PC-3 (cell line): ENCODE data around the gene SELPLG. TPM values are rescaled to one million over a fixed set of nuclear protein-coding genes. Genes with fewer than 3 reads are reported as not detected.

Source experiments
- ATAC-seq: fragments of 200-7000 bp; cut with Tn5 transposase; 2 replicates; pipeline ENCODE4 v1.9.1; 2020; ENCODE audit warnings: mild to moderate bottlenecking, moderate library complexity
- BruUV-seq: library from RNA; stranded (reverse); fragments of 400-500 nt; replicated peaks from 2 replicates; lab custom pipeline; 2021; lab: Mats Ljungman, UMichigan
- CTCF ChIA-PET: fragments of 300-600 bp; sonication (Branson Sonifier 250); formaldehyde crosslinking; loops from one replicate; lab custom pipeline; 2022; ENCODE audit warnings: antibody characterized with exemption; lab: Charles Lee
- POLR2A ChIA-PET: fragments of 300-600 bp; sonication (Branson Sonifier 250); formaldehyde crosslinking; loops from one replicate; lab custom pipeline; 2022; ENCODE audit warnings: antibody characterized with exemption; ENCODE audit not compliant: unreplicated experiment; lab: Charles Lee
- DNase-seq: peaks from one replicate; pipeline ENCODE4 v3.0.0-alpha.2; 2015
- H2AFZ ChIP-seq: fragments of 300-600 bp; sonication (generic); 2 replicates; pipeline ENCODE4 v1.6.0; 2016; ENCODE audit warnings: antibody characterized with exemption, low read length
- H3F3A ChIP-seq: fragments of 300-600 bp; sonication (generic); one replicate; pipeline ENCODE4 v1.6.0; 2017; ENCODE audit warnings: antibody characterized with exemption, low read length, control low read depth, mild to moderate bottlenecking; ENCODE audit not compliant: unreplicated experiment
- H3K27ac ChIP-seq: fragments of 300-600 bp; sonication (generic); 2 replicates; pipeline ENCODE4 v1.5.1; 2016; ENCODE audit warnings: mild to moderate bottlenecking, low read length
- H3K27me3 ChIP-seq: fragments of 300-600 bp; sonication (generic); 2 replicates; pipeline ENCODE4 v1.6.1; 2016; ENCODE audit warnings: low read length, mixed read lengths
- H3K36me3 ChIP-seq: fragments of 300-600 bp; sonication (generic); 2 replicates; pipeline ENCODE4 v1.6.1; 2016; ENCODE audit warnings: low read depth, mixed run types, low read length, mixed read lengths
- H3K4me1 ChIP-seq: fragments of 300-600 bp; sonication (generic); 2 replicates; pipeline ENCODE4 v1.5.1; 2016; ENCODE audit warnings: low read length; ENCODE audit not compliant: insufficient read depth
- H3K4me2 ChIP-seq: fragments of 300-600 bp; sonication (generic); 2 replicates; pipeline ENCODE4 v1.6.0; 2016; ENCODE audit warnings: low read length
- H3K4me3 ChIP-seq: fragments of 300-600 bp; sonication (generic); 2 replicates; pipeline ENCODE4 v1.5.1; 2016; ENCODE audit warnings: mild to moderate bottlenecking, low read length, mixed read lengths
- H3K79me2 ChIP-seq: fragments of 300-600 bp; sonication (generic); 2 replicates; pipeline ENCODE4 v1.6.1; 2017; ENCODE audit warnings: low read length, mixed read lengths
- H3K9ac ChIP-seq: fragments of 300-600 bp; sonication (generic); 2 replicates; pipeline ENCODE4 v1.6.0; 2016; ENCODE audit warnings: mild to moderate bottlenecking, low read length
- H3K9me2 ChIP-seq: fragments of 300-600 bp; sonication (generic); replicated peaks from 2 replicates; pipeline ENCODE4 v1.6.1; 2016; ENCODE audit warnings: mixed run types, low read length, mixed read lengths
- H3K9me3 ChIP-seq: fragments of 300-600 bp; sonication (generic); 2 replicates; pipeline ENCODE4 v1.6.1; 2016; ENCODE audit warnings: low read length, mixed read lengths
- H4K20me1 ChIP-seq: fragments of 300-600 bp; sonication (generic); 2 replicates; pipeline ENCODE4 v1.6.1; 2016; ENCODE audit warnings: low read length, mixed read lengths
- CTCF ChIP-seq: fragments of 300-600 bp; sonication (generic); conservative IDR thresholded peaks from 2 replicates; pipeline ENCODE4 v1.5.1; 2017; ENCODE audit warnings: antibody characterized with exemption, low read depth, mild to moderate bottlenecking, low read length
- EZH2 ChIP-seq: fragments of 300-600 bp; sonication (generic); IDR thresholded peaks from one replicate; pipeline ENCODE4 v1.6.1; 2017; ENCODE audit warnings: antibody characterized with exemption, mild to moderate bottlenecking, low read length; ENCODE audit not compliant: unreplicated experiment
- EZH2phosphoT487 ChIP-seq: fragments of 300-600 bp; sonication (generic); IDR thresholded peaks from 2 replicates; pipeline ENCODE4 v1.6.1; 2018; ENCODE audit warnings: mild to moderate bottlenecking, antibody characterized with exemption, low read length, borderline replicate concordance
- intact Hi-C: fragments of 100-400 bp; cut with micrococcal nuclease; formaldehyde crosslinking; loops from 2 replicates; pipeline ENCODE4 v1.9.0; 2023
- total RNA-seq: library from RNA; depleted of rRNA; stranded (reverse); fragments of >200 nt; gene quantifications from 2 replicates; pipeline ENCODE4 v1.2.3, GENCODE V29; 2014

The SELPLG gene
- total RNA-seq, 1 experiment from 2014 or later = 0.73 TPM

GRCh38 chr12:108640802-108641445, 7.2 kb upstream of the SELPLG start:
- Histone ChIP-seq H3K9me3 (no peaks in the 10 kb centered on the region), H3K9me2 (no peaks in the 10 kb centered on the region), H4K20me1 (no peaks in the 10 kb centered on the region), H3K27me3 (no peaks in the 10 kb centered on the region), H3F3A (no peaks in the 10 kb centered on the region), H3K9ac (no peak overlapping the region), H3K4me2 (no peak overlapping the region), H3K27ac (no peak overlapping the region), H3K4me3 (no peak overlapping the region), H3K79me2 (no peaks in the 10 kb centered on the region), H3K36me3 (peaks cover 16% of the 10 kb centered on the region), H3K4me1 (peaks cover 18% of the 10 kb centered on the region), H2AFZ (no peak overlapping the region)
- no peak for ATAC-seq
- CTCF ChIA-PET = interaction anchor here (0.6 kb wide), 1 partner anchor 23 kb away, joined by 6 read pairs; no protein-coding TSS in a partner anchor
- TF ChIP-seq CTCF (no peak), EZH2 (no peak), EZH2phosphoT487 (no peak)
- BruUV-seq = no TSS peak
- DNase-seq = peak; percentile 37
- POLR2A ChIA-PET = interaction anchor here (0.6 kb wide), 1 partner anchor 50 kb away, joined by 3 read pairs; no protein-coding TSS in a partner anchor
- intact Hi-C loops = no loop called here

GRCh38 chr12:108638997-108639822, 5.5 kb upstream of the SELPLG start:
- Histone ChIP-seq H4K20me1 (no peaks in the 10 kb centered on the region), H3K9ac (no peak overlapping the region), H3F3A (no peaks in the 10 kb centered on the region), H3K4me2 (no peak overlapping the region), H3K4me3 (no peak overlapping the region), H3K4me1 (peaks cover 7% of the 10 kb centered on the region), H3K9me3 (no peaks in the 10 kb centered on the region), H2AFZ (no peak overlapping the region), H3K27ac (no peak overlapping the region), H3K36me3 (peaks cover under 1% of the 10 kb centered on the region; the same call in 1 of the 2 replicates), H3K9me2 (no peaks in the 10 kb centered on the region), H3K79me2 (no peaks in the 10 kb centered on the region), H3K27me3 (no peaks in the 10 kb centered on the region)
- ChIA-PET CTCF (no interaction called here), POLR2A (no interaction called here)
- TF ChIP-seq CTCF = no peak
- no peak for TF ChIP-seq EZH2
- no peak for TF ChIP-seq EZH2phosphoT487
- BruUV-seq = TSS peak; percentile 3
- intact Hi-C loops = no loop called here
- no peak for ATAC-seq
- no peak for DNase-seq
